Spleen (tissue), 11 donors: Measurements from ENCODE around the gene CHST15. TPM values are rescaled to one million over a fixed set of nuclear protein-coding genes. Genes with fewer than 3 reads are reported as not detected.
A peak's percentile ranks its signal among the peaks of the same experiment; 100 is the strongest.
"Not testable (repeated sequence)": the region's sequence is repeated elsewhere in the genome, so short reads cannot be mapped to it uniquely, and the experiment has no call there.

ENCODE experiments used
- DNase-seq: peaks from one replicate; pipeline ENCODE4 v3.0.0-alpha.2; 2020
- H3K27ac ChIP-seq, 8 donors: fragments of 200-600 bp; sonication (generic) in 7 of 8; 1 replicate in 4 of 8; 2 replicates in 4 of 8; pipeline versions ENCODE4 v1.5.0 to v1.8.0; 2016 to 2021; ENCODE audit warnings: inconsistent platforms in 4 of 8, mild to moderate bottlenecking in 4 of 8, moderate library complexity in 1 of 8
- H3K27me3 ChIP-seq, 7 donors: fragments of 200-600 bp; sonication (generic) in 6 of 7; replicated peaks in 1 of 7; 1 replicate in 4 of 7; 2 replicates in 3 of 7; pipeline versions ENCODE4 v1.5.0 to v1.8.0; 2016 to 2021; ENCODE audit warnings: inconsistent platforms in 3 of 7, mild to moderate bottlenecking in 1 of 7
- H3K36me3 ChIP-seq, 6 donors: fragments of 200-600 bp; sonication (generic) in 5 of 6; 1 replicate in 4 of 6; 2 replicates in 2 of 6; pipeline versions ENCODE4 v1.5.0 to v1.8.0; 2016 to 2021; ENCODE audit warnings: inconsistent platforms in 2 of 6
- H3K4me1 ChIP-seq, 6 donors: fragments of 200-600 bp; sonication (generic) in 5 of 6; 1 replicate in 3 of 6; 2 replicates in 3 of 6; pipeline versions ENCODE4 v1.5.0 to v1.8.0; 2016 to 2021; ENCODE audit warnings: inconsistent platforms in 3 of 6
- H3K4me3 ChIP-seq, 8 donors: fragments of 200-600 bp; sonication (generic) in 7 of 8; 1 replicate in 4 of 8; 2 replicates in 4 of 8; pipeline versions ENCODE4 v1.5.0 to v1.8.0; 2016 to 2021; ENCODE audit warnings: inconsistent platforms in 4 of 8, mild to moderate bottlenecking in 4 of 8, moderate library complexity in 2 of 8
- H3K9me3 ChIP-seq, 8 donors: fragments of 200-600 bp; sonication (generic) in 7 of 8; 1 replicate in 4 of 8; 2 replicates in 4 of 8; pipeline versions ENCODE4 v1.5.0 to v1.8.0; 2016 to 2021; ENCODE audit warnings: inconsistent platforms in 4 of 8
- POLR2A ChIP-seq, 3 donors: fragments of 450-650 bp; IDR thresholded peaks; one replicate each; pipeline ENCODE4 v1.5.1; 2017; ENCODE audit warnings: antibody characterized with exemption in 3 of 3, mild to moderate bottlenecking in 1 of 3
- POLR2AphosphoS5 ChIP-seq, 3 donors: sonication (generic); formaldehyde crosslinking; IDR thresholded peaks; one replicate each; pipeline ENCODE4 v1.5.1; 2017; ENCODE audit warnings: antibody characterized with exemption in 3 of 3
- WGBS, 5 donors: extraction: QIAGEN DNeasy Blood & Tissue Kit in 3 of 5; methylation state at CpG; one replicate each; pipeline versions ENCODE4 v1.1.5 to v1.1.7; 2013 to 2018; 5-methylcytosine and 5-hydroxymethylcytosine counted together
- intact Hi-C: fragments of 100-400 bp; cut with DNase I; formaldehyde crosslinking; loops from one replicate; pipeline ENCODE4 v1.15.0; 2023; ENCODE audit warnings: low total_unique reads
- polyA plus RNA-seq, 3 donors: library from polyadenylated mRNA; stranded (reverse); fragments of 200-250 nt; gene quantifications; one replicate each; pipeline ENCODE4 v1.2.1, GENCODE V29; 2013
- total RNA-seq, 7 donors: library from RNA; depleted of rRNA in 3 of 7; stranded (reverse); fragments of >200 nt in 3 of 7; fragmentation: NEBNext Ultra II Directional in 4 of 7; extraction: Animal tissue kit (Norgen Biotek cat#: 25700) in 4 of 7; gene quantifications; one replicate each; pipeline versions ENCODE4 v1.1.0 to v1.2.1, GENCODE V29; 2016 to 2021
- TF ChIP-seq, protein P1 (sequence below), 11 experiments: fragments of 200-600 bp in 7 of 11; fragments of 450-650 bp in 4 of 11; sonication (generic) in 4 of 11; IDR thresholded peaks in 8 of 11; conservative IDR thresholded peaks in 3 of 11; 1 replicate in 7 of 11; 2 replicates in 4 of 11; pipeline versions ENCODE4 v1.4.0 to v1.8.0; 2016 to 2021; ENCODE audit warnings: antibody characterized with exemption in 11 of 11, inconsistent platforms in 4 of 11, mild to moderate bottlenecking in 1 of 11
- donor health status: healthy with polysubstance abuse.
- donor health status: DM: no; HTN: no; CAD: no; lungs with moderate emphysema.
- donor health status: DM: no; HTN: no; CAD: no.
- donor health status: Bipolar disorder and iron deficiency.
- donor health status: healthy.
- donor health status: DM: no; HTN: no; CAD: no.
- donor health status: DM: yes; HTN: yes; CAD: no.

CHST15 gene
- total and polyA plus RNA-seq, 10 donors = 6.1 to 133 (median 102) TPM

DNA sequence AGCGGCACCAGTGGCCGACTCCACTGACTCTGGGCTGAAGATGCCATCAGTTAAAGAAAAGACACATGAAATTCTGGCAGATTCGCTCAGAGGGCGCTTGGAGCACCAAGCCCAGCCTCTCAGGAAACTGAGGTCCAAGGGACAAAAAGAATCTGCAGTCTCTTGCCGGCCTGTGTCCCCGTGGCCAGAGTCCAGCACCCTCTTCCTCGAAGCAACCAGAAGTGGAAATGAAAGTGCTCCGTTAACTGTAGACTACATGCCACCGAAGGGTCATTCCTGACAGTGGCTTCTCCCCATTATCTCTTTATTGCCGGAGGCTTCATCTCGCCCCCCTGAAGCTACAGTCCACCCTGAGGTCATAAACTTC, 1.0 kb upstream of the CHST15 start:
- Histone ChIP-seq H3K27ac (peak overlapping the region; percentile 82 to 99 (median 95)), H3K9me3 (peaks cover 0 to 5% (median 0%) of the 10 kb centered on the region in 8 donors), H3K27me3 (peaks cover 0 to 43% (median 4%) of the 10 kb centered on the region in 7 donors), H3K4me3 (peak overlapping the region; percentile 35 to 87 (median 62)), H3K36me3 (peaks cover 0 to 4% (median 0%) of the 10 kb centered on the region in 6 donors), H3K4me1 (peaks cover 11 to 61% (median 45%) of the 10 kb centered on the region in 6 donors)
- WGBS, 5 donors = 21 to 45% (median 37%) methylated on average over 10 to 11 of the region's 11 CpGs
- TF ChIP-seq POLR2AphosphoS5 (IDR thresholded peaks at IDR 0.05) = peak in 2 of 3 donors; percentile 44 to 50
- TF ChIP-seq, protein P1, sequence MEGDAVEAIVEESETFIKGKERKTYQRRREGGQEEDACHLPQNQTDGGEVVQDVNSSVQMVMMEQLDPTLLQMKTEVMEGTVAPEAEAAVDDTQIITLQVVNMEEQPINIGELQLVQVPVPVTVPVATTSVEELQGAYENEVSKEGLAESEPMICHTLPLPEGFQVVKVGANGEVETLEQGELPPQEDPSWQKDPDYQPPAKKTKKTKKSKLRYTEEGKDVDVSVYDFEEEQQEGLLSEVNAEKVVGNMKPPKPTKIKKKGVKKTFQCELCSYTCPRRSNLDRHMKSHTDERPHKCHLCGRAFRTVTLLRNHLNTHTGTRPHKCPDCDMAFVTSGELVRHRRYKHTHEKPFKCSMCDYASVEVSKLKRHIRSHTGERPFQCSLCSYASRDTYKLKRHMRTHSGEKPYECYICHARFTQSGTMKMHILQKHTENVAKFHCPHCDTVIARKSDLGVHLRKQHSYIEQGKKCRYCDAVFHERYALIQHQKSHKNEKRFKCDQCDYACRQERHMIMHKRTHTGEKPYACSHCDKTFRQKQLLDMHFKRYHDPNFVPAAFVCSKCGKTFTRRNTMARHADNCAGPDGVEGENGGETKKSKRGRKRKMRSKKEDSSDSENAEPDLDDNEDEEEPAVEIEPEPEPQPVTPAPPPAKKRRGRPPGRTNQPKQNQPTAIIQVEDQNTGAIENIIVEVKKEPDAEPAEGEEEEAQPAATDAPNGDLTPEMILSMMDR (IDR thresholded peaks at IDR 0.05 in 8 of 11, conservative IDR thresholded peaks at IDR 0.05 in 3 of 11) = no peak
- DNase-seq = no peak
- intact Hi-C loops = loop anchor here (5.0 kb wide), 1 partner anchor 293 kb away; no protein-coding TSS in a partner anchor

DNA sequence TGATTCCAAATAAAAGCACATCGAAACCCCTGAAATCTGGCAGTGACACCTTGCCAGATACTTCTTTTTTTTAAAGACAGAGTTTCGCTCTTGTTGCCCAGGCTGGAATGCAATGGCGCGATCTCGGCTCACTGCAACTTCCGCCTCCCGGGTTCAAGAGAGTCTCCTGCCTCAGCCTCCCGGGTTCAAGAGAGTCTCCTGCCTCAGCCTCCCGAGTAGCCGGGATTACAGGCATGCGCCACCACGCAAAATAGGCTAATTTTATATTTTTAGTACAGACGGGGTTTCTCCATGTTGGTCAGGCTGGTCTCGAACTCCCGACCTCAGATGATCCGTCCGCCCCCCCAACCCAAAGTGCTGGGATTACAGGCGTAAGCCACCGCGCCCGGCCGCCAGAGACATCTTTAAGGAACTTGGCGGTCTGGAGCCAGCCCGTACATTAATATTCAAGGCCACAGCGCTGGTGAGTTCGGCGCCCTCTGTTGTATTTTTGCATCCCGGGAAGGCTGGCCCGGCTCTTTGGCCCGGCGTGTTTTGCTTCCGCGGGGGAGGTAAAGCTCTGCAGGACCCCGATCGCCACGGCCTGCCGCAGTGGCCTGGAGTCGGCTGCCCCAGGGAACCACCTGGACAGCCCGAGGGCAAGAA, 498 bp upstream of the CHST15 start:
- WGBS, 5 donors = 3 to 6% (median 4%) methylated on average over 29 to 39 of the region's 39 CpGs
- intact Hi-C loops = loop anchor here (5.0 kb wide), 1 partner anchor 293 kb away; no protein-coding TSS in a partner anchor
- Histone ChIP-seq H3K27ac (peak overlapping the region; percentile 82 to 99 (median 95)), H3K4me3 (peak overlapping the region; percentile 35 to 87 (median 62)), H3K27me3 (peaks cover 0 to 43% (median 4%) of the 10 kb centered on the region in 7 donors), H3K4me1 (peaks cover 11 to 66% (median 46%) of the 10 kb centered on the region in 6 donors)
- not testable (repeated sequence) for H3K9me3 ChIP-seq, H3K36me3 ChIP-seq
- peak in 2 of 3 donors; percentile 52 to 60 for TF ChIP-seq POLR2AphosphoS5 (IDR thresholded peaks at IDR 0.05)
- TF ChIP-seq, protein P1 (IDR thresholded peaks at IDR 0.05 in 8 of 11, conservative IDR thresholded peaks at IDR 0.05 in 3 of 11) = peak in 1 of 11 experiments; percentile 11
- DNase-seq = peak; percentile 85

DNA sequence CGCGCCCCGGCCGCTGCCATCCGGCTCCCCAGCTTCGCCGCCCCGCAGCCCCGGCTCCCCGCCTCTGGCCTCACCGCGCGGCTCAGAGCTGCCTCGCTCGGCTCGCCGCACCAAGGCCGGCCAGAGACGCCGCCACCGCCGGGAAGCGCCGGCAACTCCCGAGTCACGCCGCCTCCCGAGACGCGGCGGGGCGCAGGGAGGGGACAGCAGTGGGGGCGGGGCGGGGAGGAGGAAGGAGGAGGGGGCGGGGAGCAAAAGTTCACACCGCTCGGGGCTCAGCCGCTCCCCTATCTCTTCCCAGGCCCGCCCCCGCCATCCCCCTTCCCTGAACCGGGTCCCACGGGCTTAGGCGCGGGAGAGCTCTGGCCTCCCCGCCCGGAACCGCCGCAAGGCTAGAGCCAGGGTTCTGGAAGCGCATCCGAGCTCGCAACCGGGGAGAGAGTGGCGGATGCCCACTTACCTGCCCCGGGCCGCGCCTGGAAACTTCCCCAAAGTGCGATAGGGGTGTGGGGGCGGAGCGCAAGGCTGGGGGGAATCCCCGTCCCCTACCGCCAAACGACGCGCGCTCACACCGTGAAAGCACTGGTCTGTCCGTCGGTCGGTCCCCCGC, 1.0 kb downstream of the CHST15 start:
- TF ChIP-seq POLR2A (IDR thresholded peaks at IDR 0.05) (peak in 1 of 3 donors; percentile 50), POLR2AphosphoS5 (IDR thresholded peaks at IDR 0.05) (peak; percentile 77 to 91 (median 87))
- TF ChIP-seq, protein P1 (IDR thresholded peaks at IDR 0.05 in 8 of 11, conservative IDR thresholded peaks at IDR 0.05 in 3 of 11) = peak in 2 of 11 experiments; percentile 5 to 16
- H3K4me1 ChIP-seq = peaks cover 11 to 81% (median 54%) of the 10 kb centered on the region in 6 donors
- DNase-seq = peak; percentile 96
- H3K9me3 ChIP-seq = peaks cover 0 to 5% (median 0%) of the 10 kb centered on the region in 8 donors
- H3K27ac ChIP-seq = peak overlapping the region; percentile 82 to 99 (median 95)
- intact Hi-C loops = loop anchor here (5.0 kb wide), 1 partner anchor 295 kb away; no protein-coding TSS in a partner anchor
- WGBS, 5 donors = 0 to 2% (median 0%) methylated on average over 8 to 70 of the region's 70 CpGs
- peaks cover 0 to 43% (median 4%) of the 10 kb centered on the region in 7 donors for H3K27me3 ChIP-seq
- peaks cover 0 to 8% (median 0%) of the 10 kb centered on the region in 6 donors for H3K36me3 ChIP-seq
- peak overlapping the region; percentile 35 to 87 (median 62) for H3K4me3 ChIP-seq
